HepG2 (cell line): ENCODE measurements around the gene GGA1. TPM values are rescaled to one million over a fixed set of nuclear protein-coding genes. Genes with fewer than 3 reads are reported as not detected.
A peak's percentile ranks its signal among the peaks of the same experiment; 100 is the strongest.

ENCODE experiments used
- AGO1 ChIP-seq: fragments of 200-400 bp; formaldehyde crosslinking; IDR thresholded peaks from 2 replicates; pipeline ENCODE4 v1.6.1; 2017; ENCODE audit warnings: mild to moderate bottlenecking, low read depth, low read length, moderate library complexity; ENCODE audit not compliant: poor library complexity, severe bottlenecking
- AGO2 ChIP-seq: fragments of 200-400 bp; formaldehyde crosslinking; optimal IDR thresholded peaks from 2 replicates; pipeline ENCODE3; 2017; ENCODE audit warnings: mild to moderate bottlenecking, low read depth, low read length, moderate library complexity
- ARID4A ChIP-seq: sonication (generic); formaldehyde crosslinking; IDR thresholded peaks from 2 replicates; pipeline ENCODE4 v1.5.0; 2020; ENCODE audit warnings: mild to moderate bottlenecking, missing genetic modification reagents, borderline replicate concordance
- CTCF ChIP-seq: sonication (generic); formaldehyde crosslinking; IDR thresholded peaks from 2 replicates; pipeline ENCODE4 v1.5.0; 2020; ENCODE audit warnings: mild to moderate bottlenecking, missing genetic modification reagents, moderate library complexity
- MBD4 ChIP-seq: IDR thresholded peaks from 2 replicates; pipeline ENCODE4 v1.6.1; 2012; ENCODE audit warnings: low read length, inconsistent platforms, borderline replicate concordance
- NR1H2 ChIP-seq: sonication (generic); formaldehyde crosslinking; IDR thresholded peaks from 2 replicates; pipeline ENCODE4 v1.8.1; 2022; ENCODE audit warnings: low read depth, missing genetic modification reagents, borderline replicate concordance
- POLR2G ChIP-seq: fragments of 200-400 bp; formaldehyde crosslinking; IDR thresholded peaks from 2 replicates; pipeline ENCODE4 v1.6.1; 2018; ENCODE audit warnings: mild to moderate bottlenecking, low read depth, low read length, moderate library complexity
- PTBP1 ChIP-seq: fragments of 200-400 bp; formaldehyde crosslinking; IDR thresholded peaks from 2 replicates; pipeline ENCODE4 v1.6.1; 2018; ENCODE audit warnings: low read length, low read depth; ENCODE audit not compliant: poor library complexity, severe bottlenecking
- SALL1 ChIP-seq: sonication (generic); formaldehyde crosslinking; IDR thresholded peaks from 2 replicates; pipeline ENCODE4 v1.8.0; 2022; ENCODE audit warnings: mild to moderate bottlenecking, missing genetic modification reagents
- TGIF2 ChIP-seq: IDR thresholded peaks from 2 replicates; pipeline ENCODE4 v1.6.1; 2016; ENCODE audit warnings: control low read depth, missing compliant biosample characterization
- ZBTB43 ChIP-seq: sonication (generic); formaldehyde crosslinking; conservative IDR thresholded peaks from 2 replicates; pipeline ENCODE4 v1.4.0; 2020; ENCODE audit warnings: missing genetic modification reagents
- ZNF281 ChIP-seq: sonication (generic); formaldehyde crosslinking; IDR thresholded peaks from 2 replicates; pipeline ENCODE4 v1.4.0; 2020; ENCODE audit warnings: missing genetic modification reagents, borderline replicate concordance
- ZNF543 ChIP-seq: sonication (generic); formaldehyde crosslinking; IDR thresholded peaks from 2 replicates; pipeline ENCODE4 v1.4.0; 2020; ENCODE audit warnings: mild to moderate bottlenecking, missing genetic modification reagents
- ZNF547 ChIP-seq: sonication (generic); formaldehyde crosslinking; IDR thresholded peaks from 2 replicates; pipeline ENCODE4 v1.5.1; 2020; ENCODE audit warnings: mild to moderate bottlenecking, missing genetic modification reagents
- ZNF713 ChIP-seq: sonication (generic); formaldehyde crosslinking; IDR thresholded peaks from 2 replicates; pipeline ENCODE4 v1.4.0; 2020; ENCODE audit warnings: mild to moderate bottlenecking, missing genetic modification reagents
- polyA plus RNA-seq, 8 experiments: library from polyadenylated mRNA; depleted of rRNA in 3 of 8; stranded (reverse) in 7 of 8; unstranded in 1 of 8; fragments of >200 nt; fragmentation: Illumina TruSeq in 4 of 8; extraction: Trizol in 4 of 8; gene quantifications; 2 replicates each; pipeline versions ENCODE4 v1.2.1 to v1.2.3, GENCODE V29; 2011 to 2016; ENCODE audit warnings: low read depth in 4 of 8, missing spikeins in 1 of 8, mixed read lengths in 1 of 8; ENCODE audit not compliant: insufficient read depth in 1 of 8
- total RNA-seq, 5 experiments: library from RNA; depleted of rRNA; stranded (reverse); fragments of >200 nt; fragmentation: Illumina TruSeq; extraction: Trizol; gene quantifications; 2 replicates each; pipeline ENCODE4 v1.2.3, GENCODE V29; 2016; ENCODE audit warnings: low read depth in 1 of 5

The GGA1 gene
- total and polyA plus RNA-seq, 2 of the 13 experiments (the other 11 are each of a cell fraction or from before 2014, with no cell fraction given) = 29.1 to 87.2 TPM

- TF ChIP-seq ARID4A (CRISPR knock-in tag) (peak; percentile 31; the same call in 1 of the 2 replicates), ZNF547 (CRISPR knock-in tag) (no peak), AGO2 (no peak), CTCF (CRISPR knock-in tag) (peak; percentile 8; the same call in 1 of the 2 replicates), AGO1 (no peak), ZNF543 (CRISPR knock-in tag) (no peak), NR1H2 (CRISPR knock-in tag) (no peak), PTBP1 (no peak), POLR2G (peak; percentile 32; the same call in 1 of the 2 replicates), ZNF281 (CRISPR knock-in tag) (no peak), MBD4 (no peak), ZBTB43 (CRISPR knock-in tag) (no peak), SALL1 (CRISPR knock-in tag) (no peak), ZNF713 (no peak), TGIF2 (CRISPR knock-in tag) (no peak)
Measured at GRCh38 chr22:37601540-37602442, 6.8 kb upstream of the GGA1 start (continued).
